Cardiac septum (tissue), 1 donor: Measurements from ENCODE around the gene ATP2B2. TPM values are rescaled to one million over a fixed set of nuclear protein-coding genes. Genes with fewer than 3 reads are reported as not detected.

ENCODE experiments used
- DNase-seq: peaks from one replicate; pipeline ENCODE4 v3.0.0-alpha.2; 2020; ENCODE audit warnings: low spot score
- intact Hi-C: fragments of 100-400 bp; cut with DNase I; formaldehyde crosslinking; loops from one replicate; pipeline ENCODE4 v1.14.0; 2022
- total RNA-seq: library from RNA; stranded (reverse); fragmentation: NEBNext Ultra II Directional; extraction: Animal tissue kit (Norgen Biotek cat#: 25700); gene quantifications from one replicate; pipeline ENCODE4 v1.2.1, GENCODE V29; 2021
- donor health status: DM: no; HTN: no; CAD: no.

ATP2B2 gene
- total RNA-seq, 1 donor from 2014 or later: 0.13 TPM

DNA sequence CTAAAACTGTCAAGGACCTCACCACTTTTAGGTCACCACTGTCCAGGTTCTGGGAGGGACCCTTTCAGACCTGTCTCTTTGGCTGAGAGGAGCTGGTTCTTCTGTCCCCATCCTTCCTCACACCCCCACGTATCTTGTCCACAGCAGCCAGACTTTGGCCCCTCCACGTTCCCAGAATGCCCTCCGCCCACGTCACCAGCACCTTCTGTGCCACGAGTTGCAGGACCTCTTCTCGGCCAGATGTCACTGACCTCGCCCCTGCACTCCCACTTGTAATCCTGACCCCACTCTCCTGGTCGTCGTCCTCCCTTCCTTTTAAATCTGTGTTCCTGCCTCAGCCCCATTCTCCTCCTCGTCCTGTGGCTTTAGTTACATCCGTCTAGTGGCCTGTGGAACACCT, 161.9 kb downstream of the ATP2B2 start:
- DNase-seq: no peak
- intact Hi-C loops: no loop called here

- DNase-seq: no peak
- intact Hi-C loops: no loop called here
These were observed 162.6 kb downstream of the ATP2B2 start for GRCh38 chr3:10342781-10343180.

GRCh38 chr3:10341901-10342398, 163.4 kb downstream of the ATP2B2 start:
- intact Hi-C loops: no loop called here
- DNase-seq: peak; percentile 68

DNA sequence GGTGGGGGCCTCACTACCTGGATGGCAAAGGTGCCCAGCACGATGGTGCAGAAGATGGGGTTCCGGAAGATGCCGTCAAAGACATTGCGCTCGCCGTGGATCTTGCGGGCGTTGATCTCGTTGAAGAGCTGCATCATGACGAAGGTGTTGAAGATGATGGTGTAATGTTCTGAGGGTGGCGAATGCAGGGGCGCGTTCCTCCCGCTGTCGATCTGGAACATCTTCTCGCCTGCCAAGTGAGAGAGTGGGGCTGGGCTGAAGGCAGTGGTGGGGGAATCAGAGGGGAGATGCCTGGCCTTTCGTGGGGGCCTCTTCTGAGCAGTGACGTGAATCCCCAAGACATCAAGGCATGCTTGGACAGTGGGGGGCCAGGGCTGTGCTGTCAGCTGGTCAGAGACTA, 164.9 kb downstream of the ATP2B2 start:
- intact Hi-C loops: no loop called here
- DNase-seq: no peak

- DNase-seq: no peak
- intact Hi-C loops: no loop called here
These were observed 165.3 kb downstream of the ATP2B2 start for GRCh38 chr3:10340046-10340445.

DNA sequence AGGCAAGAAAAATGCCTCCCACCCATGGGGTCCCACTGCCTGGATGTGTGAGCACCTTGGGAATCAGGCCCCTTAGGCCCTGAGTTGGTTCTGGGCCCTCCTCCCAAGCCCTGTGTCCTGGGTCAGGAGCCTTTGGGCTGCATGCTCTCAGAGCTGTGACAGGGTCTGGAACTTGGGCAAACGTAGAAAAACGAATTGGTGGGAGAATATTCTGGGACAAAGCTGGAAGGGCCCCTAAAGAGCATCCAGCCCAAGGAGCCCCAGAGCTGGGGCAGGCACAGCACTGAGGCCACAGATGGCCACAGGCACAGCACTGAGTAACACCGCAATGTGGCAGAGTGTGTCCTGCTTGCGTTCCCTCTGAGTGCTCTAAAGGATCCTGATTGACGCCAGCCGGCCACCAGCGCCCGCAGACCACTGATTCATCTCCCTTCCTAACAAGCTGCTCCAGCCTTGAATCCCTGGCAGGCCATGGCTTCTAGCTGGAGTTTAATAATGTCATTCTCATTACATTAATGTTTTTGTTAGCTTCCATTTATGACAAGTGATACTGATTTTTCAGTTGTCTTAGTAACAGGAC, 165.9 kb downstream of the ATP2B2 start:
- no peak for DNase-seq
- intact Hi-C loops: no loop called here

DNA sequence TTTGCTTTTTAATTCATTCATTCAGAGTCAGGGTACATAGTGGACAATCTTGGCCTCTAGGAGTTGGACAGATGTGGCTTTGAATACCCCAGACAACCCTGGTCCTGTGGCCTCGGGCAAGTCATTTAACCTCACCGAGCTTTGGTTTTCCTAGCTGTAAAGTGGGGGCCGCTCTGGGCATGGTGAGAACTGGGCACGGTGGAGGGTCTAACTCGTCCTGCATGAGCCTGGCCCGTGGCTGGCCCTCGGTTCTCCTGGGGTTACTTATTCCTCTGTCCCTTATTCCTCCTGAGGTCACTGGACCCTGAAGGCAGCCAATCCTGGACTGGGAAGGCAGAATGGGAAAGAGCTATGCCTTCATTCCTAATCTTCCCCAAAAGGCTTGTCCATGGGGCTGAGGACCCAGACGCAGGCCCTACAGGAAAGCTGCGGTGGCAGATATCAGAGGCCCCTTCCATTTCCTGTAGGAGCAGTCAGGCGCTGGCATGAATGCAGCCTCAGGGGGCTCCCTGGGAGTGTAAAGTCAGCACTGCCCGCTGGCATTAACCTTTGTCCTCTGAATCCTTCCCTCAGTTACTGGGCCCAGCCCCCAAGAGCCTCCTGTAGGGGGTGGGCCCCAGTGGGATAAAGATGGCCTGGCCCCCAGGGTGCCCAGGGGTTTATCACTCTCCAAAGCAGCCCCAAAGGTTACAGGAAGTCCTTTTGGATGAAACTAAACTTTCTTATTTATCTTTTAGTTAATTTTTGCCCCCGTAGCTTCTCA, 166.6 kb downstream of the ATP2B2 start:
- intact Hi-C loops: no loop called here
- no peak for DNase-seq

- intact Hi-C loops: no loop called here
- no peak for DNase-seq
These were observed 167.3 kb downstream of the ATP2B2 start for GRCh38 chr3:10338164-10338470.

DNA sequence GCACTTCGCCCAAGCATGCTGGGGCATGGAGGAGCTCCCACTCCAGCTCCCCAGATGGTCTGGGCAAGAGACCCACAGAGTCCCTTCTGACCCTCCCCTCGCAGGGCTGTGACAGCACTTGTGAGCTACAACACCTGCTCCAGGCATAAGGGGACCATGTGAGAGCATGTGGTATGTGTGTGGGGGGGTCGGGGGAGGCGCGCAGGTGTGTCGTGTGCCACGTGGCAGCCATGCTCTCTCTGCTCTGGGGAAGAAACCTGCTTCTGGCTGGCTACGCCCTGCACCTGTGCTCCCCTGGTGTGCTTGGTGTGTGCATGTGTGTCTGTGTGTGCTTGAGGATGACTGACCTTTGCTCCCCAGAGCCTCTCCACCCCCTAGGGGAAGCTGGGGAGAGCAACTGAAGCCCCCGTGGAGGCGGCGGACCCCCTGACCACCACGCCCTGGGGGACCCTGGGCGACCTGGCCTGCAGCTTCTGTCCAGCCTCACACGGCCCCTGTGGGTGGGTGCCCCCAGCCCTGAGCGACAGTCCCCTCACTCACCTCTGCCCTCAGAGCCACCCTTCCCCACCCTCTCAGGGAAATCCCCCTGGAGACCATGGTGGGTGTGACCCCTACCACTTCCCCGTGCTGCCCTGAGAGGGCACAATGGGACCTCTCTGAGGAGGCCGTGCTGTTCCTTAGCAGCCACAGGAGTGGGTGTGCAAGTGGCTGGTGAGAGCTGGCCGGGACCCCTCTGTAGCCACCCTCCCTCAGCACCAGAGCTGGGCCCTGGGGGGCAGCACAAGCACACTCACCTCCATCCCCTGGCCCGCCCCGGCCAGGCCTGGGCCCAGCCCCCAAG, 167.8 kb downstream of the ATP2B2 start:
- intact Hi-C loops: no loop called here
- no peak for DNase-seq

DNA sequence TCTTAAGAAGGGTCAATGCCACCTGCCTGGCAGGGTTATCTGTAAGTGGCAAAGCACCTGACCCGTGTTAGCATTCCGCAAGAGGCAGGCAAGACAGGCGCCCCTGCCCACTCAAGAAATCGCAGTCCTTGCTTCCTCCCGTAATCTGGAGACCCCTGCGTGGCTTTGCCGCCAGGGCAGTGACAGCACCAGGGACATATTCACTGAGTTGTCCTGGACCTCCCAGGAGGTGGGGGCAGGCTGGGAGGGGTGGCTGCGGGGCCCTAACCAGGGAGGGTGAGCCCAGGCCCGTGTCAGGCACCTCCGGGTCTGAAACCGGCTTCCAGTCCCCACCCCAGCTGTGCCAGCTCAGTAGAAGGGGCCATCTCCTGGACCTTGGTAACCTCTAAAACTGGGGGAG, 168.6 kb downstream of the ATP2B2 start:
- no peak for DNase-seq
- intact Hi-C loops: no loop called here

- intact Hi-C loops: no loop called here
- no peak for DNase-seq
These were observed 169.3 kb downstream of the ATP2B2 start for GRCh38 chr3:10335871-10336622.

DNA sequence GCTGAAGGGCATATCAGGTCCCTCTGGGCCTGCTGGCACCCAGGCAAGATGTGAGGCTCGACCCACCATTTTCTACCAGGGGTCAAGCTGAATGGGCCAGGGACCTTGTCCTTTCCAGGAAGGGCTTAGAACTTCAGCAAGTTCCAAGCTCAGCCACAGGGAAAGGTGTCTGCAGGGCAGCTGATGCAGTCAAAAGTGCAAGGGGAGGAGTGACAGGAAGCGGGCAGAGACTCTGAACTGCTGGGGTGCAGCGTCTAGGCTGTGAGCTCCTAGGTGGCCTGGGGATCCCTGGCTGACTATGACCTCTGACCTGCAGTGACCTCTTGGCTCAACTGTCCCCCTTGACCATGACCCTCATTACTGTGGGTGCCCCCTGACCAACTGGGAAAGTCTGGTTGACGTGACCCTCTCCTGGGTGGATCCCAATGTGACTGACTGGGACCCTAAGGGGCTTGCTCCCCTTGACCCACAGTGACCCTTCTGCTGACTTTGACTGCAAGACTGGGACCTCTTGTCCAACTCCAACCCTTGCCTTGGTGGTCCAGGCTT, 170.1 kb downstream of the ATP2B2 start:
- intact Hi-C loops: no loop called here
- DNase-seq: no peak

- intact Hi-C loops: no loop called here
- no peak for DNase-seq
These were observed 170.9 kb downstream of the ATP2B2 start for GRCh38 chr3:10334459-10334858.

GRCh38 chr3:10334042-10334441, 171.3 kb downstream of the ATP2B2 start:
- intact Hi-C loops: no loop called here
- DNase-seq: no peak

GRCh38 chr3:10333349-10333650, 172.1 kb downstream of the ATP2B2 start:
- no peak for DNase-seq
- intact Hi-C loops: no loop called here

GRCh38 chr3:10332481-10333348, 172.7 kb downstream of the ATP2B2 start:
- DNase-seq: no peak
- intact Hi-C loops: no loop called here

- intact Hi-C loops: no loop called here
- no peak for DNase-seq
These were observed 174.1 kb downstream of the ATP2B2 start for GRCh38 chr3:10331320-10331719.

DNA sequence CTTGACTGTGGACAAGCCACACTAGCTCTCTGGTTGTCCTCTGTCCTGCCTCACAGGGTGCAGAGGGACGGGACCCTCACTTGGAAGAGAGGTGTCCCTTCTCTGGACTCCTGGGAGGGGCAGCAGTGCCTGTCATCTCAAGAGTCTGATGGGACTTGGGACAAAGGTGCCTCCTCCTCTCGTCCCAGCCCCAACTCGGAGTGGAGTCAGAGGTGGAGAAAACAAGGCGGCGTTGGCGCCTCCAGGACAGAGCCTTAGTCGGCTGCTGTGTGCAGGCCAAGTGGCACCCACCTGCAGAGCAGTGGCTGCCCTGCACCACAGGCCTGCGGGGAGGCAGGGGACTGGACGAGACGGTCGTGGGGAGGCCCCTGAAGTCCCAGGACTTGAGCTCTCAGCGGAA, 175.1 kb downstream of the ATP2B2 start:
- intact Hi-C loops: no loop called here
- DNase-seq: no peak

GRCh38 chr3:10329495-10330015, 175.8 kb downstream of the ATP2B2 start:
- no peak for DNase-seq
- intact Hi-C loops: no loop called here
